ENCODE data around the gene OSER1.
"Not testable (repeated sequence)": the region's sequence is repeated elsewhere in the genome, so short reads cannot be mapped to it uniquely, and the experiment has no call there.

OSER1 gene

DNA sequence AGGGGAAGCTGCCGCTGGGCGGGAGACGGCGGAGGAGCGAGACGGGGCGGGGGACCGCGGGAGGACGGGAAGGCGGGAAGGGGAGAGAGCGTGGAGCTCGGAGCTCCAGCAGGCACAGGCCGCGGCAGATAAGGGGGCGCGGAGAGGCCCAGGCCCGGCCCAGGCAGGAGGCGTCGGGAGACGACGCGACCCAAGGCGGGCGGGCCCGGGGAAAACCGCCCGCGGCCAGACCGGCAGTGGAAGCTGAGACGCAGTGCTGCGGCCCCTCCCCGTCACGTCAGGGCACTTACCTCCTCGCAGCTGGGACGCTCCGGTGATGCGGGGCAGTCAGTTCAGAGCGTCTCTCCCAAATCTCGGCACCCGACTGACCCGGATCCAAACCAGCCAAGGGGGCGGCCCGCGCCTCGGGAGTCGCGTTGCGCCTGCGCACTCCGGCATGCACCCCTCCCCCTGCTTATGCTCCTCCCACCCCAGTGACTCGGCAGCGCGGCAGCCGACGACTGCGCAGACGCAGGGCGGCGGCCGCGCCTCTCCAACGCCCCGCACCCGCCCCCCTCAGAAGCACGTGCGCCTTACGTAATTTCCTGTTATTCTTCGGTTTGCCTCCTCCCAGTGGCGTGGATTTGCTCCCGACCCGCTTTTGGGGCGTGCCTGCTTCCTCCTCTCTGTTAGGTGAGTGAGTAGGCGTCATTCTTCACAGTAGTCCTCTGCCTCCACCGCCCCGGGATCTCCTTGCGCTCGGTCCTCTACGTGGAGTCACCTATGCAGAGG, at the start of gene OSER1:
TSS of gene OSER1 (minus strand) at position 366 of the 771 bp plus-strand sequence. CDS start 3,814 bp downstream, outside the sequence.
- peak; percentile 95 to 99 (median 97) for DNase-seq
- intact Hi-C loops (cut with DNase I), result loop anchor here (2.0 to 10.0 kb wide), 2 partner anchors 100 to 394 kb away; partner anchors contain the start of gene FITM2

DNA sequence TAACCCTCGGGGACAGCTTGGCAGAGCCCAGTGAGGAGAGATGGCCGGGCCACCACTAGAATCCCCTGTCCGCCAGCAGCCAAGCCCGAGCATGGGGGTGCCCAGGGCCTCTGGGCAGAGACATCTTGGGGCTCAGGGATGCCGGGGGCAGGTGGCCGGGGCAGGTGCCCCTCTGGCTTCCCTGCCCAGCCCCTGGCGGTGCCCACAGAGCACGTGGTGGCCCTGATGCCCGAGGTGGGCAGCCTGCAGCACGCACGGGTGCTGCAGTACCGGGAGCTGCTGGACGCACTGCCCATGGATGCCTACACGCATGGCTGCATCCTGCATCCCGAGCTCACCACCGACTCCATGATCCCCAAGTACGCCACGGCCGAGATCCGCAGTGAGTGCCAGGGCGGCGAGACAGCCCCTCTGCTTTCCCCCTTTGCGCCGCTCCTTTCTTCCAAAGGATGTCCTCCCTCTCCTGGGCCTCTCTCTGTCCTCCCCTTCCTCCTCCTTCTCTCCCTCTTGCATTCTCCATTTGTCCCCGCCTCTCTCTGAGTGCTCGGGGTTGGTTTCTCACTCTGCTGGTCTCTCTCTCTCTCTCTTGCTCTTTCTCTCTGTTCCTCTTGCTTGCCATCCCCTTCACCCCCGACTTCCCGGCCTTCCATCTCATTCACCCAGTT, 47.8 kb upstream of the OSER1 start:
- intact Hi-C loops (cut with DNase I), result no loop called here
- DNase-seq, result no peak

DNA sequence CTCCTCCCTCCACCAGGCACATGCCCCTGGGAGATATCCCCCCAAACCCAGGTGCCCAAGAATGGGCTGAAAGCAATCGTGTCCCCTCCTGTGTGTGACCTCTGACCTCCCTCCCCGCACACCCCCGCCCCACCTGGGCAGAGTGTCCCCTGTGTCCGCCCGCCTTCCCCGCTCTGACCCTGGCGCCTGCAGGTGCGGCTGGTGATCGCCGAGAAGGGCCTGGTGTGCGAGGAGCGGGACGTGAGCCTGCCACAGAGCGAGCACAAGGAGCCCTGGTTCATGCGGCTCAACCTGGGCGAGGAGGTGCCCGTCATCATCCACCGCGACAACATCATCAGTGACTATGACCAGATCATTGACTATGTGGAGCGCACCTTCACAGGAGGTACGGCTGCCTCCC, 46.4 kb upstream of the OSER1 start:
- no peak for DNase-seq
- intact Hi-C loops (cut with DNase I), result no loop called here

DNA sequence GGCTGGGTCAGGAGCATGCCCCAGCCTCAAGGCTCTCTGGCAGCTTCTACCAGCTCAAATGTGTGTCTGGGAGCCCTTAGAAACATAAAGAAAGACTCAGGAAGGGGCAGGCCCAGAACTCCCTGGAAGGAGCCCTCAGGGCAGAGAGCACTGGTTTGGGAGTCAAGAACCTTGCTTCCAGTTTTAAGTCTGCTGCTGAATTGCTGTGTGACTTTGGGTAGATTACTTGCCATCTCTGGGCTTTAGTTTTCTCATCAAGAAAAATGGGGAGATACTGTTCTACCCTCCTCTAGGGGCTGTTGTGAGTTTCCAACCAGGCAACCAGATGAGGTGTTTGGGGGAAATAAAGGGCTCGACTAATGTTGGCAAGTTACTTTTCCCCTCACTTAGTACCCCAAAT, 45.4 kb upstream of the OSER1 start:
- DNase-seq, result no peak
- intact Hi-C loops (cut with DNase I), result no loop called here

DNA sequence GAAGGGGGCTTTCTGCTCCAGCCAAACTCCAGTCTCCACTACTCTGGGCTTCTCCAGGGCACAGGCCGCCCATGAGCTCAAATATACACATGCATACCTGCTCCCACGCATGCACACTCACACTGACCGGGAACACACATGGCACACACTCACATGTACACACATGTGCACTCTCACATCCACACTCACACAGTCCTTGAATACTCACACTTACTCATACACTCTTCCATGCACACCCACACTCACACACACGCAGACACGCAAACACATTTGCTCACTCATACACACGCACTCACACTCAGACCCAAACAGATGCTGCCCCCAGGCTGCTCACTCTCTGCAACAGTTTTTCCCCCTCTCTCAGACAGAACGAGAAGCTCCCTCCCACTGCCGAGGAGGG, 43.5 kb upstream of the OSER1 start:
- intact Hi-C loops (cut with DNase I), result no loop called here
- peak in 6 of 42 donors; percentile 10 to 47 (median 20) for DNase-seq

DNA sequence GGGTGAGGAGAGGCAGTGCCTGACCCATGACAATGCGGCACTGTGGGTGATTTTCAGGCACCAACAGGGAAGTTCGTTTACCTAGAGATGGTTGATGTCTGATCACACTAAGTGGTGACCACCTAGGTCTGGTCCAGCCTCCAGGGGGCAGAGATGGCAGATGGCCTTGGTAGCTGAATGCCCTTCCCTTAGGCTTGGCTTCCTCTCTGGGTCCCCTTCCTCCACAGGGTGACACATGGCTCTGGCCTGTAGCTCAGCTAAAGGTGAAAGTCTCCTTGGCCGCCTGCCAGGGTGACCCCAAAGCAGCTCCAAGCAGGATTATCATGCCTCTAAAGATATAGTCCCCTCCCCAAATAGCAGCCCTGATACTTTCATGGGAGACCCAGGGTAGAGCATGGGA, 43.0 kb upstream of the OSER1 start:
- DNase-seq, result no peak
- intact Hi-C loops (cut with DNase I), result no loop called here

DNA sequence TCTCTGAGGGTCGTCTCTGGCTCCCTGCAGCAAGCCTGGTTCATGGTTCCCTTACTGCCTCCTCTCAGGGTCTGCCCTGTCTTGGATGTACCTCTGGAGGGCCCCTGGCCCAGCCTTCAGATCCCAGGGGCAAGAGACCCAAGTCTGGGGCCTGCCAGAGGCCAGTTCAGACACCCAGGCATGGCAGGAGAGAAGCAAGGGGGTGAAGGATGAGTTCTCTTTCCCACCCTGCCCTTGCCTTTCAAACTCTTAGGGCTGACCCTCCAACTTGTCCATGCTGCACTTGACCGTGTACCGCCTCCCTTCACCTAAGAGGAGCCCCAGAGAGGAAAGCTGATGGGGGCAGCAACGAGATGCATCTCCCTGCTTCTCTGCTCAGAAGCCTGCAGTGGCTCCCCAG, 40.7 kb upstream of the OSER1 start:
- DNase-seq, result no peak
- intact Hi-C loops (cut with DNase I), result no loop called here

DNA sequence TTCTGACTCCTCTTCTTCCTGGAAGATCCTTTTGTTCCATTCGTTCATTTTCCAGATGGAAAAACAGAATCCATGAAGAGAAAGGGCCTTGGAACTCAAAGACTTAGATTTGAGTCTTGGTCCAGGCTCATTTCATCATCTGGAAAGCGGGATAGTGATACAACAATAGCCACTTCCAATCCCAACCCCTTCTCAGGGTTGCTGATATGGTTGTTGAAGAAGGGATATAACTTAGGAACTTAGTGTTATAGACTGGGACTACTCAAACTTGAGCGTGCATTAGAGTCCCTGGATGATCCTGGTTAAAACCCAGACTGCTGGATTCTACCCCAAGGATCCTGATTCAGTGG, 37.8 kb upstream of the OSER1 start:
- intact Hi-C loops (cut with DNase I), result no loop called here

DNA sequence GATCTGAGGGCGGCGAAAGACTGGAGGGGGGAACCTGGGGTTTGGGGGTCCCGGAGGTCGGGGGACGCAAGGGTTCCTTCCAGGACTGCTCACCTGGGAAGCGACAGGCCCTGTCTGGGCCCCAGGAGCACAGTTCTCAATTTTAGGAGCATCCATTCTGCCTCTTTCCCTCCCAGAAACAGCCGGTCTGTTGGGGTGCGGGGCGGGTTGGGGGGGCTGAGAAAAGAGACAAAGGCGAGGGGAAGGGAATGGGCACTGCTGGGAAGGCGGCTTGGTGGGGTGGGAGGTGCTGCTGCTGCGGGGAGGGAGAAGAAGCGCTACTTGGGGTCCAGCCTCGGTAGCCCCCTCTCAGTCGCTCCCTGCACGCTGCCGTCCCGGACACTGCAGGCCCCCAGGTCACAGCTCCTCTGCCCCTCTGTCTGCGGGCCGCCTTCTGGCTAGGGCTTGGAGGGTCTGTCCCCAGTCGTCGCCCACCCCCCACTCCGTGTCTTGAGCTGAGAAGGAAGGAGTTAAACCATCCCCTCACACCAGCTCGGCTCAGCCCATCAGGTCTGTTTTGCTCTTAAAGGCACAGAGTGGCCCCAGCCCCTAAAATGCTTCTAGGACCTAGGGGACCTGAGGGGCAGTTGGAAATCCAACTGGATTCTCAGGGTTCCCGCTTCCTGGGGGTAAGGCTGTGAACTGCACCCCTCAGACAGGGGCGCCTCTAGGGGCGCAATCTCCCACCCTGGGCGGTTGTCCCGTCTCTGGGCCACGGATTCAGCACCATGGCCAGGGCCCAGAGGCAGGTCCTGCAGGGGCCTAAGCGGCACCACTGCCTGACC, 37.2 kb upstream of the OSER1 start:
- peak in 31 of 42 donors; percentile 7 to 58 (median 27) for DNase-seq
- intact Hi-C loops (cut with DNase I), result no loop called here

More for the DNA sequence above, 37.8 kb upstream of the OSER1 start:
- no peak for DNase-seq

DNA sequence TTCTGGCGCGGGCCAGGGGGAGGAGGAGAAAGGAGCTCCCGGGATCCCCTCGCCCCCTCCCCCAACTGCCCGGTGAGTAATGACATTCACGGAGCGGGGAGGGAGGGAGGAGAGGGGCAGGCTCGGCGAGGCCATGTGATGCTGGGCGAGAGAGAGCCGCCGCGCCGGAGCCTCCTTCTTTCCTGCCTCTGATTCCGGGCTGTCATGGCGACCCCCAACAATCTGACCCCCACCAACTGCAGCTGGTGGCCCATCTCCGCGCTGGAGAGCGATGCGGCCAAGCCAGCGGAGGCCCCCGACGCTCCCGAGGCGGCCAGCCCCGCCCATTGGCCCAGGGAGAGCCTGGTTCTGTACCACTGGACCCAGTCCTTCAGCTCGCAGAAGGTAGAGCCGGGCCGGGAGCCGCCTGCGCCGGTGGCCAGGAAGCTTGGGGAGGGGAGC, 36.6 kb upstream of the OSER1 start, which contains the start of gene GDAP1L1:
TSS of gene GDAP1L1 (plus strand) at position 178 of the 441 bp plus-strand sequence. CDS start at position 205, 27 bp downstream.
- intact Hi-C loops (cut with DNase I), result no loop called here
- peak; percentile 3 to 91 (median 64) for DNase-seq

DNA sequence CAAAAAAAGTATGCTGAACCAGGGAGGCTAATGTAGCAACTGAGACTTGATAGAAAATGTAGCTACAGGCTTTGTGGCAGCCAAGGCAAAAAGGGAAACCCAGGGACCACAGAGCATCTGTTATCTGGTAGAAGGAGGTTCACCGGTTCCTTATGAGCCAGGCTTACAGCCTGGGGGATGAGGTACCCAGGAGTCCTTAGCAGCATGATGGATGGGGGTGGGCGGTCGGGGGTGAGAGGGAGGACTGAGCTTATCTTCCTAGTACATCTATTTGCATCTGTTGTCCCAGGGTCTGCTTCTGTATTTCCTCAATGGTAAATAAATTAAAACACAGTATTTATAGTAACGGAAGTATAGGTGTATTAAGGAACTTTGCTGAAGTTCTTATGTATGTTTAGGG, 35.4 kb upstream of the OSER1 start:
- intact Hi-C loops (cut with DNase I), result no loop called here

DNA sequence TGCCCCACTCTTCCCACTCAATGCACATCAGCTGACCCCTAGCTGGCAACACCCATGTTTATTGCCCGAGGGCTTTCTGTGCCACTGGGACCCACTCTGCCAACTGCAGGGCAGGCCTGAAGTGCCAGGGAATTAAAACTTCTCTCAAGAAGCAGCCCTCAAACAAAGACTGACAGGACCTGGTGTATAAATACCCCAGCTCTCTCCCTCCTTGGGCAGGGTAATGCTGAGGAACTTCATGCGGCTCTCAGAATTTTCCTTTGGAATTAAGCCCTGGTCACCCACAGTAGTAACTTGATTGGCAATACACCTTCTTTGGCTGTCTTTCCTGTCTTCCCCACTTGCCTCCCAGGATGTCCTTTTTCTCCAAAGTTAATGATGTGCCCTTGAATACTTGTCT, 31.2 kb upstream of the OSER1 start:
- DNase-seq, result no peak
- intact Hi-C loops (cut with DNase I), result no loop called here

More for the DNA sequence above, 35.4 kb upstream of the OSER1 start:
- no peak for DNase-seq

DNA sequence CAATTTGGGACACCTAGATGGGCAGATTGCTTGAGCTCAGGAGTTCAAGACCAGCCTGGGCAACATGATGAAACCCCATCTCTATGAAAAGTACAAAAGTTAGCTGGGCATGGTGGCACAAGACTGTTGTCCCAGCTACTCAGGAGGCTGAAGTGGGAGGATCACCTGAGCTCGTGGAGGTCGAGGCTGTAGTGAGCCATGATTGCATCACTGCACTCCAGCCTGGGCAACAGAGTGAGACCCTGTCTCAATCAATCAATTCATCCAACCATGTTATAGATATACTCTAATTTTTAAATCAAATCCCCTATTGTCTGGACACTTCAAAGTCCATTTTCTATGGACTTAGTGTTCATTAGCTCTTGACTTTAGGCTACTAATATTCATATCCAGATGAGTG, 26.3 kb upstream of the OSER1 start:
- intact Hi-C loops (cut with DNase I); DNase-seq: not testable (repeated sequence)

DNA sequence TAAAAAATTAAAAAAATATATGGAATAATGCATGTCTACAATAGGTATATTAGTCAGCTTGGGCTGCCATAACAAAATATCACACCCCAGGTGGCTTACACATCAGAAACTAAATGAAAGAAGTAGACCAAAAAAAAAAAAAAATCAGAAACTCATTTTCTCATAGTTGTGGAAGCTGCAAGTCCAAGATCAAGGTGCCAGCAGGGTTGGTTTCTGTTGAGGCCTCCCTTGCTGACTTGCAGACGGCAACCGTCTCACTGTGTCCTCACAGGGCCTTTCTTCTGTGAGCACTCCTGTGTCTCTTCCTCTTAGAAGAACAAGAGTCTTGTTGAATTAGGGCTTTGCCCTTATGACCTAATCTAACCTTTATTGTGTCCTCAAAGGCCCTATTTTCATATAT, 25.1 kb upstream of the OSER1 start:
- intact Hi-C loops (cut with DNase I), result no loop called here
- DNase-seq, result no peak

DNA sequence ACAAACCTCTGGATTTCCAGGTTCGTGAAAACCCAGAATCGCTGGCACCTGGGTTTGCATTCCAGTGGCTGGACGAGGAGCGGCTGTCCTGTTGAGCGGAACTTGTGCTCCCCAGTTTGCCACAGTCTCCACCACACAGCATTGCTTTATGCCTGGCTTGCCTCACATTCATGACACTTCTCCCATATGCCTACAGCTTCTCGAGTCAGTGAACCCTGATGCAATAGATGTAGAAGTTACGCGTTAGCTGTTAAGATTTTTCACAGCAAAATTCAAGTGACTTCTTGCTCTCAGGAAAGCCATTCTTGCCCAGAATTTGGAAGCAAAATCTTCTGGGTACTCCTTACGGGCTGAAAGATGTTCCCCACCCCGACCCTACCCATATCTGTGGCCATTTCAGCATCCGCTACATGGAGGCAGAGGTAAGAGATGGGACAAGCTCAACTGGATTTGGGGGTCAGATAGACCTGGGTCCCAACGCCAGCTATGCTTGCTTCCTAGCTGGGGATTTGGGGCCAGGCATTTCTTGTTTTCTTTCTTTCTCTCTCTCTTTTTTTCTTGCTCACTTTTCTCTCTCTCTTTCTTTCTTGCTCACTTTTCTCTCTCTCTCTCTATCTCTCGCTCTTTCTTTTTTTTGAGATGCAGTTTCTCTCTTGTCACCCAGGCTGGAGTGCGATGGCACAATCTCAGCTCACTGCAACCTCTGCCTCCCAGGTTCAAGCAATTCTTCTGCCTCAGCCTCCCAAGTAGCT, 24.2 kb upstream of the OSER1 start:
- intact Hi-C loops (cut with DNase I), result no loop called here
- no peak for DNase-seq

DNA sequence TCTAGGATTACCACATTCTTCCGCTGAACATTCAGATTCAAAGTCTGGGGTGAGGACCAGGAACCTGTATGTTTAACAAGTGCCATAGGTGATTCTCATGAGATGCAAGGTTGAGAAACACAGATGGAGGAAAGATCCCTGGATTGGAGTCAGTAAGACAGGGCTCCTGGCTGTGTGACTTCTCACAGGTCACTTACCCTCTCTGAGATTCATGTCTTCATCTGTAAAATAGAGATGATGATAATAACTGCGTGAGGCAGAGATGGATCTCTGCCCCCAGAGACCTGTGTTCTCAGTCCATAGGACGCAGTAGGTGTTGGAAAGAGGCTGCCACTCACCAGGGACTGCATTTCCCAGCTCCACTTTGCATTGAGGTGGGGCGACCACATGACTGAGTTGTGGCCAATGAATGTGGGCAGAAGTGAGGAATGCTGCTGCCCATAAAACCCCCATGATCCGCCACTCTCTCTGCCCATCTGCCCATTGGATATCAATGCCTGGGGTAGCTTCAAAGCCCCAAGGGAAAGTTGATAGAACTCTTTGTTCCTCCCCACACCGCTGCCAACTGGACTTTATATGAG, 23.0 kb upstream of the OSER1 start:
- intact Hi-C loops (cut with DNase I), result no loop called here
- no peak for DNase-seq

DNA sequence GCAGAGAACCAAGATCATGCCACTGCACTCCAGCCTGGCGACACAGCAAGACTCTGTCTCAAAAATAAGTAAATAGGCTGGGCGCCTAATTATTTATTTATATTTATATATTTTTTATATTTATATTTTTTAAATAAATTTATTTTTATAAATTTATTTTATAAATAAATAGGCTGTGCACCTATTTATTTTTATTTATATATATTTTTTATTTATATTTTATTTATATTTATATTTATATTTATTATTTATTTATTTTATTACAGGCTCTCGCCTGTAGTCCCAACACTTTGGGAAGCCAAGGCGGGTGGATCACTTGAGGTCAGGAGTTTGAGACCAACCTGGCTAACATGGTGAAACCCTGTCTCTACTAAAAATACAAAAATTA, 21.9 kb upstream of the OSER1 start:
- DNase-seq; intact Hi-C loops (cut with DNase I): not testable (repeated sequence)

DNA sequence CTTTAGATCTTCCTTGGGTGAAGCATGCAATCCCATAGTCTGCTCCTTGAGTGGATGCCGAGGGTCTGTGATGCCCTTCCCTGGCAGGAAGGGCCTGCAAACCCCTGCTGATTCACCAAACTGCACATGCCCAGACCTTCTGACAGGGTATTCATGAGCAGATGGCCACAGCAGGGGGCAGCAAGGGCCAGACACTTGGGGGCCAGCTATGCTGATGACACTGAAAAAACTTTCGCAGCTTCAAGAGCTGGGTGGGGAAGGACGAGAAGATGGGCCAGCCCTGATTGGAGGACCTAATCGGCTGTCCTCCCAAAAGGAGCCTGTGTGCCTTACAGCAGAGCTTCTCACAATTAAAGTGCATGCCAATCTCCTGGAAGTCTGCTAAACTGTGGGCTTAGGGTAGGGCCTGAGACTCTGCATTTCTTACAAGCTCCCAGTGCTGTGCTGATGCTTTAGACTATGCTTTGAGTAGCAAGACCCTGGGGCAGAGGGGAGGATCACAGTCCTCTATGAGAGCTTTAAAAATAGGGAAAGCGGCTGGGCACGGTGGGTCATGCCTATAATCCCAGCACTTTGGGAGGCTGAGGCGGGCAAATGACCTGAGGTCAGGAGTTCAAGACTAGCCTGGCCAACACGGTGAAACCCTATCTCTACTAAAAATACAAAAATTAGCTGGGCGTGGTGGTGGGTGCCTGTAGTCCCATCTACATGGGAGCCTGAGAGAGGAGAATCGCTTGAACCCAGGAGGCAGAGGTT, 21.3 kb upstream of the OSER1 start:
- intact Hi-C loops (cut with DNase I), result no loop called here
- no peak for DNase-seq
